Measurements from ENCODE around the gene CNTNAP3B. TPM values are rescaled to one million over a fixed set of nuclear protein-coding genes. Genes with fewer than 3 reads are reported as not detected.
"Not testable (repeated sequence)": the region's sequence is repeated elsewhere in the genome, so short reads cannot be mapped to it uniquely, and the experiment has no call there.

Gene CNTNAP3B
- total RNA-seq, 1 experiment from 2014 or later: 0.34 TPM

DNA sequence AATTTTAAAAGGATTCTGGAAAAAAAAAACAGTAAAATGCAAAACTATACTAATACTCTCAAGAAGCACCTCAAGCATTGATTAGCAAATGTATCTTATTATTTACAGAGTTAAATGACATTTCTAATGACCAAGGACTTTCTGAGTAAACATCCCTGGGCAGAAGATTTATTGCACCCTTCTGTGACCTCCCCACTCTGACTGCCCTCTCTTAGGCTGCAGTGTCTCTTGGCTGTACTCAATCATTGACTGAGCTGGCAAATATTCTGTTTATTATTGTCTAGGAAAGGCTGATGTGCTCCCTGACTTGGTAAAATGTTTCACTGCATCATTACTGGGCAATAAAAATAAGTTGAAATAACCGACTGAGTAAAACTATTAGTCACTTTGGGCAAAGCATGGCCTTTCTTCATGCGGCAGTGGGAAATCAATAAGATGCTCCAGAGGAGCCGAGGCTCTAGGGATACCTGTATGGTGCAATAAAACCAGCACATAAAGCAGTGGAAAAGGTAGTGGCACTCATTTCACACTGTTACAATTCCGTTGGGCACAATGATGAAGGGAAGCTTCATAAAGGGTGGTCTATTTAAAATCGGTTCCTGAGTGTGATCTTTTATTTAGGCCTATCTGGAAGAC lies 151.1 kb downstream of the CNTNAP3B start:
- CTCF ChIA-PET; H3K27ac ChIP-seq (ENCODE audit: low read depth, low read length, poor library complexity, severe bottlenecking); POLR2A ChIA-PET (ENCODE audit: low non-redundant PET); H3K27me3 ChIP-seq (replicated peaks; ENCODE audit: insufficient read depth, low read depth, low read length, poor library complexity); H3K9me3 ChIP-seq (ENCODE audit: low read depth, low read length, poor library complexity, severe bottlenecking); intact Hi-C loops (cut with micrococcal nuclease; ENCODE audit: unreplicated experiment); H3K4me1 ChIP-seq (ENCODE audit: insufficient read depth, low read length, poor library complexity, severe bottlenecking); H3K36me3 ChIP-seq (ENCODE audit: insufficient read depth, low read length, poor library complexity, severe bottlenecking); DNase-seq (ENCODE audit: low spot score); H3K4me3 ChIP-seq (ENCODE audit: low read depth, low read length, poor library complexity, severe bottlenecking); BruUV-seq (replicated peaks): not testable (repeated sequence)

DNA sequence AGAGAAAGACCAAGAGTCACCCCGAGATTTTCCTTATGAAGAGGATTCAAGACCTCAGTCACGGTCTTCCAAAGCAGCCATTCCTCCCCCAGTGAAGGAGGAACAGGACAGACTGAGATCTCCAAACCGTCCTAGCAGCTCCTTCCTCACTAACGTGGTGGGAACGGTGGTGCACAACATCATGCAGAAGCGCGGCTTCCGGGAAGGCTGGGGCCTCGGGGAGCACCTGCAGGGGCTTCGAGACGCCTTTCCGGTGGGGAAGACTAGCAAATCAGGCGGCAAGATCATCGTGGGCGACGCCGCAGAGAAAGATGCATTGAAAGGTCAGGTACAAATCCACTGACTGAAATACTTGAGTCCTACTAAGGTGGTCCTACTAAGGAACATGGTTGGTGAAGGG lies 154.3 kb downstream of the CNTNAP3B start:
- intact Hi-C loops (cut with micrococcal nuclease; ENCODE audit: unreplicated experiment); H3K9me3 ChIP-seq (ENCODE audit: low read depth, low read length, poor library complexity, severe bottlenecking); H3K36me3 ChIP-seq (ENCODE audit: insufficient read depth, low read length, poor library complexity, severe bottlenecking); CTCF ChIA-PET; POLR2A ChIA-PET (ENCODE audit: low non-redundant PET); H3K4me1 ChIP-seq (ENCODE audit: insufficient read depth, low read length, poor library complexity, severe bottlenecking); DNase-seq (ENCODE audit: low spot score); BruUV-seq (replicated peaks); H3K27me3 ChIP-seq (replicated peaks; ENCODE audit: insufficient read depth, low read depth, low read length, poor library complexity); H3K27ac ChIP-seq (ENCODE audit: low read depth, low read length, poor library complexity, severe bottlenecking); H3K4me3 ChIP-seq (ENCODE audit: low read depth, low read length, poor library complexity, severe bottlenecking): not testable (repeated sequence)

DNA sequence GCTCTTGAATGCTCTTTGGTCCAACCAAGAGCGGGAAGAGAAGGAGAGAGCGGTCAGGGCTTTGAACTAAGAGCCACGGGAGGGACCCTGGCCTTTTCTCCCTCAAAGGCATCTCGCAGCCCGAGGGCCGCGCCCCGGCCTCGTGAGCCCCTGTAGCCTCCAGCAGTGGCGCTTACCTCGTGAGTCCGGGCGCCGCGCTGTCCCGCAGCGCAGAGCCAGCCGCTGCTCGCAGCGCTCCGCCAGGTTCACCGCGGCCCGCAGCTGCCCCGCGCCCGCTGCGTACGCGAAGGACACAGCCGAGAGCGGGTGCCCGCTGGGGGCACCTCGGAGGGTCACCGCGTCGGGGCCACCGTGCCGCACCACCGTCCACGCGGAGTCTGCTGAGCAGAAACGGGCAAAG lies 176.2 kb downstream of the CNTNAP3B start:
- H3K4me3 ChIP-seq (ENCODE audit: low read depth, low read length, poor library complexity, severe bottlenecking); H3K9me3 ChIP-seq (ENCODE audit: low read depth, low read length, poor library complexity, severe bottlenecking); intact Hi-C loops (cut with micrococcal nuclease; ENCODE audit: unreplicated experiment); POLR2A ChIA-PET (ENCODE audit: low non-redundant PET); H3K4me1 ChIP-seq (ENCODE audit: insufficient read depth, low read length, poor library complexity, severe bottlenecking); H3K27ac ChIP-seq (ENCODE audit: low read depth, low read length, poor library complexity, severe bottlenecking); BruUV-seq (replicated peaks); CTCF ChIA-PET; H3K27me3 ChIP-seq (replicated peaks; ENCODE audit: insufficient read depth, low read depth, low read length, poor library complexity); H3K36me3 ChIP-seq (ENCODE audit: insufficient read depth, low read length, poor library complexity, severe bottlenecking); DNase-seq (ENCODE audit: low spot score): not testable (repeated sequence)

DNA sequence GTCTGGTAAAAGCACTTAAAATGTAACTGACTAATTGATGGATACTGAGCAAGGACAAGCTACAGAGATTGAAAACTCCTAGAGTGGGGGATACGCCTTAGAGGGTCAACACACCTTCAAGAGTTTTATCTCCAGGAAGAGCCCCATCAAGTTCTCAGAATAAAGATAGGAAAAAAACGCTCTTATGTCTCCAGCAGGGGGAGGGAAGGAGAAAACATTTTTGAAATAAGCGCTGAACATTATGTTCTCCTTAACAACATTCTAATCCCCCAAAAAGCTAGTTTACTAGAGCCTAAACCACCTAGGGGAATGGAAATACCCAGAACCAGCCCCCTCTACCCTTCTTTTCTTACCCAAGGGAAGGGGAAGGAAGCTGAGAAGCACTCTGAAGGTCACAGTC lies 187.5 kb downstream of the CNTNAP3B start:
- DNase-seq (ENCODE audit: low spot score): peak; percentile 1
- H3K4me3 ChIP-seq (ENCODE audit: low read depth, low read length, poor library complexity, severe bottlenecking); H3K36me3 ChIP-seq (ENCODE audit: insufficient read depth, low read length, poor library complexity, severe bottlenecking); H3K4me1 ChIP-seq (ENCODE audit: insufficient read depth, low read length, poor library complexity, severe bottlenecking); CTCF ChIA-PET; BruUV-seq (replicated peaks); intact Hi-C loops (cut with micrococcal nuclease; ENCODE audit: unreplicated experiment); H3K27ac ChIP-seq (ENCODE audit: low read depth, low read length, poor library complexity, severe bottlenecking); H3K9me3 ChIP-seq (ENCODE audit: low read depth, low read length, poor library complexity, severe bottlenecking); POLR2A ChIA-PET (ENCODE audit: low non-redundant PET); H3K27me3 ChIP-seq (replicated peaks; ENCODE audit: insufficient read depth, low read depth, low read length, poor library complexity): not testable (repeated sequence)
- 0 out of 2 replicates have a peak, but pooled peaks have one; percentile 10 for TF ChIP-seq CTCF (conservative IDR thresholded peaks at IDR 0.05; ENCODE audit: low read depth, low read length)

GRCh38 chr9:41938143-41938542 lies 191.1 kb downstream of the CNTNAP3B start:
- BruUV-seq (replicated peaks); intact Hi-C loops (cut with micrococcal nuclease; ENCODE audit: unreplicated experiment); H3K4me1 ChIP-seq (ENCODE audit: insufficient read depth, low read length, poor library complexity, severe bottlenecking); H3K9me3 ChIP-seq (ENCODE audit: low read depth, low read length, poor library complexity, severe bottlenecking); POLR2A ChIA-PET (ENCODE audit: low non-redundant PET); H3K36me3 ChIP-seq (ENCODE audit: insufficient read depth, low read length, poor library complexity, severe bottlenecking); H3K4me3 ChIP-seq (ENCODE audit: low read depth, low read length, poor library complexity, severe bottlenecking); DNase-seq (ENCODE audit: low spot score); H3K27me3 ChIP-seq (replicated peaks; ENCODE audit: insufficient read depth, low read depth, low read length, poor library complexity); H3K27ac ChIP-seq (ENCODE audit: low read depth, low read length, poor library complexity, severe bottlenecking); CTCF ChIA-PET: not testable (repeated sequence)

- H3K36me3 ChIP-seq (ENCODE audit: insufficient read depth, low read length, poor library complexity, severe bottlenecking); H3K27ac ChIP-seq (ENCODE audit: low read depth, low read length, poor library complexity, severe bottlenecking); DNase-seq (ENCODE audit: low spot score); H3K4me1 ChIP-seq (ENCODE audit: insufficient read depth, low read length, poor library complexity, severe bottlenecking); H3K4me3 ChIP-seq (ENCODE audit: low read depth, low read length, poor library complexity, severe bottlenecking); BruUV-seq (replicated peaks); H3K27me3 ChIP-seq (replicated peaks; ENCODE audit: insufficient read depth, low read depth, low read length, poor library complexity); CTCF ChIA-PET; intact Hi-C loops (cut with micrococcal nuclease; ENCODE audit: unreplicated experiment); POLR2A ChIA-PET (ENCODE audit: low non-redundant PET); H3K9me3 ChIP-seq (ENCODE audit: low read depth, low read length, poor library complexity, severe bottlenecking): not testable (repeated sequence)
These were observed 193.5 kb downstream of the CNTNAP3B start for GRCh38 chr9:41935727-41936126.

DNA sequence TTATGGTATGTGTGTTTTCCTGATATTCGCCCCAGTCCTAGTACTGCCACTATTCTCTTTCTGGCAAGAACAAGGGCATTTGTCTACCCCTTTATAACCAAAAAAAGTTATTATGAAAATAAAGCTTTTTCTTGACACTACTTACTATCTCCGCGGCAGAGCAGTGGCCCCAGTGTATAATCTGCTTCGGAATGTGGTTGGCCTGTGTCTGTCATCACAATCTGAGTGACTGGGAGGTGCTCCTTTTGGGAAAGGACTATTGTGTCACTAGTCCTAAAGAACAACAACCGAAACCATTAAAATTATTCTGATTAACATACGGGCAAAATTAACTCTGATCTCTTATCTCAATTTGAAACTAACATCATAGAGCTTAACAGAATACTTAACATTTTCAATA lies 200.1 kb downstream of the CNTNAP3B start:
- H3K4me1 ChIP-seq (ENCODE audit: insufficient read depth, low read length, poor library complexity, severe bottlenecking); BruUV-seq (replicated peaks); DNase-seq (ENCODE audit: low spot score); POLR2A ChIA-PET (ENCODE audit: low non-redundant PET); intact Hi-C loops (cut with micrococcal nuclease; ENCODE audit: unreplicated experiment); H3K27me3 ChIP-seq (replicated peaks; ENCODE audit: insufficient read depth, low read depth, low read length, poor library complexity); H3K4me3 ChIP-seq (ENCODE audit: low read depth, low read length, poor library complexity, severe bottlenecking); CTCF ChIA-PET; H3K36me3 ChIP-seq (ENCODE audit: insufficient read depth, low read length, poor library complexity, severe bottlenecking); H3K9me3 ChIP-seq (ENCODE audit: low read depth, low read length, poor library complexity, severe bottlenecking); H3K27ac ChIP-seq (ENCODE audit: low read depth, low read length, poor library complexity, severe bottlenecking): not testable (repeated sequence)
